Nephron (organoid): ENCODE data around the gene INS.
"Not testable (repeated sequence)": the region's sequence is repeated elsewhere in the genome, so short reads cannot be mapped to it uniquely, and the experiment has no call there.

ENCODE experiments used
- H3K27ac Mint-ChIP-seq, 3 experiments: 2 replicates each; pipeline ENCODE4 v1.8.0; 2020; ENCODE audit warnings: mixed read lengths in 3 of 3, mild to moderate bottlenecking in 2 of 3, moderate library complexity in 1 of 3
- H3K27me3 Mint-ChIP-seq: 2 replicates; pipeline ENCODE4 v1.8.0; 2021; ENCODE audit warnings: low read depth, mild to moderate bottlenecking, moderate library complexity, mixed read lengths
- H3K36me3 Mint-ChIP-seq: 2 replicates; pipeline ENCODE4 v1.8.0; 2020; ENCODE audit warnings: low read depth, mixed read lengths
- H3K4me1 Mint-ChIP-seq: 2 replicates; pipeline ENCODE4 v1.8.0; 2020; ENCODE audit warnings: mixed read lengths
- H3K4me3 Mint-ChIP-seq, 3 experiments: 2 replicates each; pipeline ENCODE4 v1.8.0; 2020; ENCODE audit warnings: mild to moderate bottlenecking in 3 of 3, mixed read lengths in 3 of 3, moderate library complexity in 2 of 3
- H3K9me3 Mint-ChIP-seq: 2 replicates; pipeline ENCODE4 v1.8.0; 2020; ENCODE audit warnings: mixed read lengths
- CTCF ChIP-seq, 3 experiments: fragments of 200-600 bp; sonication (generic); IDR thresholded peaks; one replicate each; pipeline ENCODE4 v1.5.0; 2021; ENCODE audit warnings: antibody characterized with exemption in 3 of 3; ENCODE audit not compliant: unreplicated experiment in 3 of 3

The INS gene

GRCh38 chr11:2179516-2179915, 18.5 kb upstream of the INS start:
- no peaks in the 10 kb centered on the region for H3K36me3 Mint-ChIP-seq
- TF ChIP-seq CTCF (IDR thresholded peaks at IDR 0.05; ENCODE audit: unreplicated experiment in 3 of 3) = no peak
- H3K4me1 Mint-ChIP-seq = peaks cover 9% of the 10 kb centered on the region
- H3K4me3 Mint-ChIP-seq = no peak overlapping the region
- peaks cover 5% of the 10 kb centered on the region for H3K27me3 Mint-ChIP-seq
- peak overlapping the region in 1 of 3 experiments; percentile 61 for H3K27ac Mint-ChIP-seq
- H3K9me3 Mint-ChIP-seq = no peaks in the 10 kb centered on the region

GRCh38 chr11:2178906-2179494, 18.0 kb upstream of the INS start:
- no peak overlapping the region for H3K4me3 Mint-ChIP-seq
- peak overlapping the region in 2 of 3 experiments; percentile 24 to 61 for H3K27ac Mint-ChIP-seq
- H3K27me3 Mint-ChIP-seq = peaks cover 5% of the 10 kb centered on the region
- no peaks in the 10 kb centered on the region for H3K9me3 Mint-ChIP-seq
- no peaks in the 10 kb centered on the region for H3K36me3 Mint-ChIP-seq
- no peak for TF ChIP-seq CTCF (IDR thresholded peaks at IDR 0.05; ENCODE audit: unreplicated experiment in 3 of 3)
- H3K4me1 Mint-ChIP-seq = peaks cover 9% of the 10 kb centered on the region

GRCh38 chr11:2178055-2178773, 17.2 kb upstream of the INS start:
- not testable (repeated sequence) for H3K36me3 Mint-ChIP-seq, H3K9me3 Mint-ChIP-seq, H3K27me3 Mint-ChIP-seq, H3K4me1 Mint-ChIP-seq
- peak overlapping the region; percentile 24 to 87 (median 61) for H3K27ac Mint-ChIP-seq
- peak overlapping the region in 1 of 3 experiments; percentile 16 for H3K4me3 Mint-ChIP-seq

- Mint-ChIP-seq H3K4me3 (no peak overlapping the region), H3K36me3 (no peaks in the 10 kb centered on the region), H3K27ac (peak overlapping the region in 1 of 3 experiments; percentile 44), H3K9me3 (no peaks in the 10 kb centered on the region), H3K4me1 (peaks cover 9% of the 10 kb centered on the region), H3K27me3 (peaks cover 9% of the 10 kb centered on the region)
- no peak for TF ChIP-seq CTCF (IDR thresholded peaks at IDR 0.05; ENCODE audit: unreplicated experiment in 3 of 3)
Measured at GRCh38 chr11:2177076-2177475, 16.1 kb upstream of the INS start.

GRCh38 chr11:2176389-2176900, 15.4 kb upstream of the INS start:
- Mint-ChIP-seq H3K9me3 (no peaks in the 10 kb centered on the region), H3K4me1 (peaks cover 9% of the 10 kb centered on the region), H3K27me3 (peaks cover 9% of the 10 kb centered on the region), H3K36me3 (no peaks in the 10 kb centered on the region), H3K4me3 (no peak overlapping the region), H3K27ac (peak overlapping the region; percentile 33 to 72 (median 37))
- no peak for TF ChIP-seq CTCF (IDR thresholded peaks at IDR 0.05; ENCODE audit: unreplicated experiment in 3 of 3)

- Mint-ChIP-seq H3K27ac (no peak overlapping the region), H3K27me3 (peaks cover 9% of the 10 kb centered on the region), H3K4me1 (peaks cover 9% of the 10 kb centered on the region), H3K36me3 (no peaks in the 10 kb centered on the region), H3K4me3 (no peak overlapping the region), H3K9me3 (no peaks in the 10 kb centered on the region)
- no peak for TF ChIP-seq CTCF (IDR thresholded peaks at IDR 0.05; ENCODE audit: unreplicated experiment in 3 of 3)
Measured at GRCh38 chr11:2175659-2176058, 14.7 kb upstream of the INS start.
